AG09309 (cell line): Measurements from ENCODE around the gene DEFB127.

Experiments
- DNase-seq: peaks from one replicate; pipeline ENCODE4 v3.0.0-alpha.2; 2010; ENCODE audit warnings: low read depth
- H3K4me3 ChIP-seq: 2 replicates; pipeline ENCODE4 v1.5.1; 2011; ENCODE audit warnings: mild to moderate bottlenecking, low read depth, low read length, moderate library complexity; ENCODE audit not compliant: control insufficient read depth
- TF ChIP-seq, protein P1 (sequence below): IDR thresholded peaks from 2 replicates; pipeline ENCODE4 v1.5.1; 2011; ENCODE audit warnings: mild to moderate bottlenecking, low read depth, low read length, inconsistent platforms; ENCODE audit not compliant: insufficient read depth, control insufficient read depth; ENCODE audit errors: missing control alignments

Gene DEFB127

DNA sequence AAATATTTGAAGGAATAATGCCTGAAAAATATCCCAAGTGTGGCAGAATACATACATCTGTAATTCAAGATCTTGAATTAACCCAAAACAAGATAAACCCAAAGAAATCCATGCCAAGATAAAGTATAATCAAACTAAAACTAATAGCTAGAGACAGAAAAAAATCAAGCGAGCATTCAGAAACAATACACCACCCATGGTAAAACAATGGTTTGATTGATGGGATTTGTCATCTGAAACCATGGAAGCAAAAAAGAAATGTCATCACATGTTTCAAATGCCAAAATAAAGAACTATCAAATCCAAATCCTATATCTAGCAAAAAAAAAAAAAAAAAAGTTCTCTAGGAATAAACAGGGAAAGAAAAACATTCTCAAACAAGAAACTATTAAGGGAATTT lies 5.1 kb upstream of the DEFB127 start:
- DNase-seq, result no peak
- TF ChIP-seq, protein P1, sequence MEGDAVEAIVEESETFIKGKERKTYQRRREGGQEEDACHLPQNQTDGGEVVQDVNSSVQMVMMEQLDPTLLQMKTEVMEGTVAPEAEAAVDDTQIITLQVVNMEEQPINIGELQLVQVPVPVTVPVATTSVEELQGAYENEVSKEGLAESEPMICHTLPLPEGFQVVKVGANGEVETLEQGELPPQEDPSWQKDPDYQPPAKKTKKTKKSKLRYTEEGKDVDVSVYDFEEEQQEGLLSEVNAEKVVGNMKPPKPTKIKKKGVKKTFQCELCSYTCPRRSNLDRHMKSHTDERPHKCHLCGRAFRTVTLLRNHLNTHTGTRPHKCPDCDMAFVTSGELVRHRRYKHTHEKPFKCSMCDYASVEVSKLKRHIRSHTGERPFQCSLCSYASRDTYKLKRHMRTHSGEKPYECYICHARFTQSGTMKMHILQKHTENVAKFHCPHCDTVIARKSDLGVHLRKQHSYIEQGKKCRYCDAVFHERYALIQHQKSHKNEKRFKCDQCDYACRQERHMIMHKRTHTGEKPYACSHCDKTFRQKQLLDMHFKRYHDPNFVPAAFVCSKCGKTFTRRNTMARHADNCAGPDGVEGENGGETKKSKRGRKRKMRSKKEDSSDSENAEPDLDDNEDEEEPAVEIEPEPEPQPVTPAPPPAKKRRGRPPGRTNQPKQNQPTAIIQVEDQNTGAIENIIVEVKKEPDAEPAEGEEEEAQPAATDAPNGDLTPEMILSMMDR, result no peak
- no peak overlapping the region for H3K4me3 ChIP-seq

DNA sequence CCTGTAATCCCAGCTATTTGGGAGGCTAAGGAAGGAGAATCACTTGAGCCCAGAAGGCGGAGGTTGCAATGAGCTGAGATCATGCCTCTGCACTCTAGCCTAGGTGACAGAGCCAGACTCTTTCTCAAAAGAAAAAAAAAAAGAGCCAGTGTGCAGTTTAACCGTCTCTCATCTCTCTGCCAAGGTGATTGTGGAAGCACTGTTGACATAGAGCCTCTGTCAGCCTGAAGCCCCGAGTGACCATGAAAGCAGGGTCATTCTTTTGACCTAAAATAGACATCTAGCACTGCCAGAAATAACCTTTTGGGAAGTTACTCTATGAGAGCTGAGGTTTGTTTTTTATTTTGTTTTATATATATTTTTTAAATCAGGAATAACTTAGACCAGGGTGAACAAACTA lies 7.4 kb downstream of the DEFB127 start:
- no peak for DNase-seq
- H3K4me3 ChIP-seq, result no peak overlapping the region
- TF ChIP-seq, protein P1, result no peak

DNA sequence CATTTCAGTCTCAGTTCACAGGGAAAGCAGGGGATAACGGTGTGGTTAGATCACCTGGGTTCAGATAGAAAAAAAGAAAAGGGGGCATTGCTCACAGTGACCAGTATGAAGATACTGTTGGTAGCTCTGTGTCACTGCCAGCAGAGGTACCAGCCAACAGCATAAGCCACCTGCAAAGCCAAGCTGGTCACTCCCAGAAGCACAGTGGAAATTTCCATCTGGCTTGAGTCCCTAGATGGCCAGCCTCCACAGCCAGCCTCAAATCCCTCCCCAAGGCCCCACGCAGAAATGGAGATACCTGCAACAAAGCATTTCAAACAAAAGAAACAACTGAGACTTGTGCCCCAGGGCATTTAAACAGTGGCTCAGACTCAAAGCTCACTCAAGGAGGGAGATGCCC lies 11.6 kb downstream of the DEFB127 start:
- DNase-seq, result no peak
- TF ChIP-seq, protein P1, result no peak

DNA sequence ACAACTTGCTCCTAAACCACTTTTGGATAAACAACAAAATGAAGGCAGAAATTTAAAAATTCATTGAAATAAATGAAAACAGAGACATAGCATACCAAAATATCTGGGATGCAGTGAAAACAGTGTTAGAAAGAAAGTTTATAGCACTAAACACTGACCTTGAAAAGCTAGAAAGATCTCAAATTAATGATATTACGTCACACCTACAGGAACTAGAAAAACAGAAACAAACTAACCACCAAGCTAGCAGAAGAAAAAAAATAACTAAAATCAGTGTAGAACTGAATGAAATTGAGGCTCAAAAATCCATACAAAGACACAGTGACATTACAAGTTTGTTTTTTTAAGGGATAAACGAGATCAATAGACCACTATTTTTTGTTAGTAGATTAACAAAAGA lies 27.0 kb downstream of the DEFB127 start:
- no peak overlapping the region for H3K4me3 ChIP-seq
- no peak for DNase-seq
- TF ChIP-seq, protein P1, result no peak

More for the DNA sequence above, 11.6 kb downstream of the DEFB127 start:
- H3K4me3 ChIP-seq, result no peak overlapping the region

DNA sequence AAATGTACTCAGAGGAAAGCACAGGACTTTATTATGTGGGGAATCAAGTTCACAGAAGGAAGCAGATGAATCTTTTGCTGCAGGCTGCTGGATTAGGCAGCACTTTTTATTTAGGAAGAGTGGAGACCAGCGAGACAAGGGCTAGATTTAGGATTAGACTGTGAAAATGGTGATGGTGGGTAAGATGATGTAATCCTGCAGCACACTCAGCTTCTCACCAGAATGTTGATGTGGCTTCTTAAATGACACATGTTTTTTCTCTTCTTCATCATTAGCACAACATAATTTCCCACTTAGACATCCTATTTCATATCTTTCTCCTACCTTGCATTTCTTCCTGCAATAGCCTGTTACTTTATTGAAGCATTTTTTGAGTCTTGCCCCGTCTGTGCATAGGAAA lies 30.5 kb downstream of the DEFB127 start:
- no peak for DNase-seq
- no peak overlapping the region for H3K4me3 ChIP-seq
- TF ChIP-seq, protein P1, result no peak

DNA sequence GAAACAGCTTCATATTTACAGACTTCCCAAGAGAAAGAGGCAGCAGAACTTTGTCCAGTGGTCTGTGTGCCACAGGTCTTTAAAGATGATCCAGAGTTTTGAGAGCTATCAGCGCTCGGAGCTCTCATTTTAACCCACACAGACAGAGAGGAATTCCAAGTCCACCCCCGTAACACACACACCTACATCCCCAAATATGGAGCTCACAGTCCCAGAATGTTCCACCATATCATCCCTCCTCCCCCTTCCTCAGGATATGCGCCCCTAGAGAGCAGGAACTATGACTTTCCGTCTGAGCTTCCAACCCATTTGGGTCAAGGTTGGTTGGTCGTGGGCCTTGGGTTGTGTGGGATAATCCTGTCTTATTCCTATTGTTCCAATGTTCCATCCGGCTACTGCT lies 32.4 kb downstream of the DEFB127 start, which contains the start of gene DEFB128:
Gene DEFB128, minus strand, starts transcription at position 101 of the 400 bp plus-strand sequence. Its CDS starts 88 bp downstream, at position 13.
- TF ChIP-seq, protein P1, result no peak
- no peak for DNase-seq
- no peak within 1 kb of the TSS for H3K4me3 ChIP-seq

DNA sequence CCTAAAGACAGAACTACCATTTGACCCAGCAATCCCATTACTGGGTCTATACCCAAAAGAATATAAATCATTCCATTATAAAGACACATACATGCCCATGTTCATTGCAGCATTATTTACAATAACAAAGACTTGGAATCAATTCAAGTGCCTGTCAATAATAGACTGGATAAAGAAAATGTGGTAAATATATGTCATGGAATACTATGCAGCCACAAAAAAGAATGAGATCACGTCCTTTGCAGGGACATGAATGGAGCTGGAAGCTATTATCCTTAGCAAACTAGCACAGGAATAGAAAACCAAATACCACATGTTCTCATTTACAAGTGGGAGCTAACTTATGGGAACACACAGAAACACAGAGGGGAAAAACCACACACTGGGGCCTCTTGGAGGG lies 41.0 kb downstream of the DEFB127 start:
- DNase-seq, result no peak
- TF ChIP-seq, protein P1, result no peak
- no peak overlapping the region for H3K4me3 ChIP-seq
